Right lung (tissue), 10 donors: ENCODE data around the gene FOXI2. TPM values are rescaled to one million over a fixed set of nuclear protein-coding genes. Genes with fewer than 3 reads are reported as not detected.

Experiments
- DNase-seq, 2 donors: peaks; one replicate each; pipeline ENCODE4 v3.0.0-alpha.2; 2013
- long read RNA-seq, 8 donors: transcript quantifications; one replicate each; lab custom pipeline, GENCODE V29; 2026
- polyA plus RNA-seq, 5 donors: library from polyadenylated mRNA; unstranded; fragments of 120-200 nt; gene quantifications; one replicate each; pipeline versions ENCODE4 v1.2.1 to v1.2.3, GENCODE V29; 2013; ENCODE audit warnings: inconsistent platforms in 1 of 5, low replicate concordance in 1 of 5; ENCODE audit not compliant: insufficient read length in 5 of 5, insufficient read depth in 1 of 5

The FOXI2 gene
- polyA plus RNA-seq = under 1 TPM in 1 of 5 donors, not detected in 4; 0.04 TPM
- long read RNA-seq, donor 1 = 0 reads
- long read RNA-seq, donor 2 = 0 reads
- long read RNA-seq, donor 3 = 0 reads
- long read RNA-seq, donor 4 = 0 reads
- long read RNA-seq, donor 5 = 0 reads
- long read RNA-seq, donor 6 = 0 reads
- long read RNA-seq, donor 7 = 0 reads
- long read RNA-seq, donor 8 = 0 reads

- no peak for DNase-seq
These were observed at the start of gene FOXI2 for GRCh38 chr10:127736915-127737562. TSS of gene FOXI2 (plus strand) at chr10:127737185. CDS start at chr10:127737274, 89 bp downstream.

DNA sequence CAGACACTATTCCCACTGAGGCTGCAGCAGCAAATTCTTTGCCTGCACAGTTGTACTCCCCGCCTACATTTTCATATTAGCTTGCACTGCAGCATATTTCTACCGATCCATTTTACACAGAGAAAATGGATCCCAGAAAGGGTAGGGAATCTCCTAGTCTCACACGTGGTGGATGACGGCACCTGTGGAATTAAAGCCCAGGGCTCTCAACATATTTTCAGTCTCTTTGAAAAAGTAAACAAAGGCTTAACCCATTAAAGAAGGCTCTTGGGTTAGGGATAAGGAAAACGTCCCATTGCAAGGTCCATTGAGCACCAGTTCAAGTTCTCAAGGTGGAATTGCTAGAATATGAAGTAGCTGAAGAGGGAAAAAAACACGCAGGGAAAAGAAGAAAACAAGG, 49.4 kb upstream of the FOXI2 start:
- DNase-seq = peak in 1 of 2 donors; percentile 11

DNA sequence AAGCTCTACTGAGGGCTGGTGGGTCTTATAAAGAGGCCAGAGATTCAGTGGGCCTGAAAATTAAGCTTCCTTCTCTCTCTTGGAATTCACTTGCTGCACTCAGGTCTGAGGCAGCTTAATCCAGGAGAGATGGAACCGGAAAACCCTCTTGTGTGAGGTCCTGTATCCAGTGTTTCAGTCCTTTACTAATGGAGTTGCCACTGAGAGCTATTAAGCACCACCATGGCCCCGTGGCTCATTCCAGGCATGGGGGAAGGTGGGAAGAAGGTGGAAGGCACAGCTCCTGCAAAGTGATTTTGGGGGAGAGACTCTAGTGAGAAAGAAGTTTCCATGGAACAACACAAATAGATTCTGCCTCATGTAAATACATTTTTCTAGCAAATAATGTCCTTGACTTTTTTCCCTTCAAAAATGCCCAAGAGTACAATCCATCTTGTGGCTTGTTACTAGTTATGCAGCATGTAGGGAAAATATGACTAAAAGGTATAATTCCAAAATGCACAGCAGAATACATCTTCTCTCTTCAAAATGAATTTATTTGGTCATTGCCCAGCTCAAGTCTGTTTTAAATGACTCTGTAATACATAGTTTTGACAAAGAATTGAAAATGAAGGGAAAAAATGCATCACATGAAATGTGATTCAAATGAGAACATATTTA, 46.7 kb upstream of the FOXI2 start:
- no peak for DNase-seq

- no peak for DNase-seq
These were observed 42.3 kb upstream of the FOXI2 start for GRCh38 chr10:127694580-127695193.

GRCh38 chr10:127695431-127695830, 41.6 kb upstream of the FOXI2 start:
- DNase-seq = no peak

- DNase-seq = no peak
These were observed 38.1 kb upstream of the FOXI2 start for GRCh38 chr10:127698886-127699285.

GRCh38 chr10:127699311-127699710, 37.7 kb upstream of the FOXI2 start:
- no peak for DNase-seq

- no peak for DNase-seq
These were observed 34.7 kb upstream of the FOXI2 start for GRCh38 chr10:127702271-127702670.

DNA sequence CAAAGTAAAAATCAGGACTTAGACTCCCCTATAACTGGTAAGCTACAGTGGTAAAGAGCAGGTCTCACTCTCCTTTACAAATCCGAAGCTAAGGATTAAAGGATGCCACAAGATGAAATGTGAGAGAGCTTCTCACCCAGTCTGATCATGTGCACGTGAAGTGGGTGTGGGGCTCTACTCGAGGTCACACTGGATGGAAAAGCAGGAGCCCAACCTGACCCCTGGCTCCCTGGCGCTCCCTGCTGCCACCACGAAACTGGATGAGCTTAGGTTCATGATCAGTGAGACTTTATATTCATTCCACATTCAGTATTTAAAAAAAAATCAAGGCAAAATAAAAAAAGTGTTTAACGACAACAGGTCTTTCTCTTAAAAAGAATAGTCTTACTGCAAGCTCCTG, 21.7 kb upstream of the FOXI2 start:
- DNase-seq = no peak

GRCh38 chr10:127715782-127716378, 21.1 kb upstream of the FOXI2 start:
- DNase-seq = no peak

- DNase-seq = no peak
These were observed 16.8 kb upstream of the FOXI2 start for GRCh38 chr10:127720142-127720541.

- no peak for DNase-seq
These were observed 16.1 kb upstream of the FOXI2 start for GRCh38 chr10:127720903-127721302.

DNA sequence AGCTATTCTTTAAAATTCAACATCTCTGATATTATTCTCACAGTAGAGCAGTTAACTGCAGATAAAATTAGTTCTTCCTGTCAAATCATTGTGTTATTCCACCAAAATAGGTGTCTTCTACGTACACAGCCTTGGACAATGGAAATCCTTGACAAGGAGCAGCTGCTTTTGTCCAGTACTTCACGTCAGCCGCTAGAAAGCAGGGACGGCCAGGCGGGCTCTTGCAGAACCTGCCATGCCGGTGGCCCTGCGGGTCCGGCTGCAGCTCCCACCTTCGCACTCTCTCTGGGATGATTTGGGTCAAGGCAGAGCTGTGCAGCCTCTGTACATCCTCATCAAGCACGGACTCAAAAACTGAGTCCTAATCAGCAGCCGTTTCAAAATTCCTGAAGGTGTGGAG, 2.2 kb upstream of the FOXI2 start:
- no peak for DNase-seq

DNA sequence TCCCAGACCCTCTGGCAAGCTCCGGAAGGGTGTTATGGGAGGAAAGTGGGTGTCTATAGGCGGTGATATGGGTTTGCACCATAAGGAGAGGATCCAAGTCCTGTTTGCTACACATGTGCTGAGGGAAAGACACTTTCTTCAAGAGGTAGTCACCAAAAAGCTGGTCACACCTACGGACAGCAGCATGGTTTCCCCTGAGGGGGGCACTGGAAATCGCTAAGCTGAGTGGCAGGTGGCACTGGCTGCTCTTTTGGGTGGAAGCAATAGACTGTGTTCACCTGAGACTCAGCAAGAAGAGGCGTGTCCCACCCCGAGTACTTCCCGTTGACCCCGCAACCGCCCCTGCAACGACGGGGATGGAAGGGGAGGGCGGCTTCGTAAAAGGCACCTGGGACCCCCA, 1.8 kb upstream of the FOXI2 start:
- no peak for DNase-seq

- DNase-seq = no peak
These were observed 1.2 kb upstream of the FOXI2 start for GRCh38 chr10:127735723-127736221.

DNA sequence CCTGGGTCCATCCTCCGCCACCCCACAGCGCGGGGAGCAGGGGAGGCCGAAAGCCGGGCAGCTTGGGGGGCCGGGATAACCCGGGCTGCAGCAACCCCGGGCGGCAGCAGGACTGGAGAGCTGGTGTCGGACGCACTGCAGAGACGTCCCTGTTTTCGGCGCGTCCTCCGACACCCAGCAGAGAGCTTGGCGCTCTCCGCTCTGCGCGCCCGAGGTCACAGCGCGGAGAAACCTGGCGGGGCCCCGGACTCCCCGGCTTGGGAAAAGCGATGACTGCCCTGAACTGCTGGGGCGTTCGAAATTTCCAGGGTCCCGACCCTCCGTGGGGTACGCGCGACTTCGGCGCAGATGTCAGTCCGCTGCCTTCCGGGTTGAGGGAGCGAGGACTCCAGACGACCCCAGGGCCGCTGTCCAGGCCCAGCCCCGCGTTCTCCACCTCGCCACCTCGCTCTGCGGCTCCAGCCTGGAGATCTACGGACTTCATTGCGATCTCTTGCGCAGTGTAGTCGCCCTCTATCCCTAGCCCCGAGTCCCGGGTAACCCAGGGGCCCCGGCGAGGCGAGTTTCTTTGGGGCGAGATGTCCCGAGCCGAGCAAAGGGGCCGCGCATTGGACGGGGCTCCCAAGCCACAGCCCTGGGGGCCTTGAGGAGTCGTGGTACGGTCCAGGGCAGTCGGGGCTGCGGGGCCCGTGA, 617 bp upstream of the FOXI2 start:
- DNase-seq = no peak

DNA sequence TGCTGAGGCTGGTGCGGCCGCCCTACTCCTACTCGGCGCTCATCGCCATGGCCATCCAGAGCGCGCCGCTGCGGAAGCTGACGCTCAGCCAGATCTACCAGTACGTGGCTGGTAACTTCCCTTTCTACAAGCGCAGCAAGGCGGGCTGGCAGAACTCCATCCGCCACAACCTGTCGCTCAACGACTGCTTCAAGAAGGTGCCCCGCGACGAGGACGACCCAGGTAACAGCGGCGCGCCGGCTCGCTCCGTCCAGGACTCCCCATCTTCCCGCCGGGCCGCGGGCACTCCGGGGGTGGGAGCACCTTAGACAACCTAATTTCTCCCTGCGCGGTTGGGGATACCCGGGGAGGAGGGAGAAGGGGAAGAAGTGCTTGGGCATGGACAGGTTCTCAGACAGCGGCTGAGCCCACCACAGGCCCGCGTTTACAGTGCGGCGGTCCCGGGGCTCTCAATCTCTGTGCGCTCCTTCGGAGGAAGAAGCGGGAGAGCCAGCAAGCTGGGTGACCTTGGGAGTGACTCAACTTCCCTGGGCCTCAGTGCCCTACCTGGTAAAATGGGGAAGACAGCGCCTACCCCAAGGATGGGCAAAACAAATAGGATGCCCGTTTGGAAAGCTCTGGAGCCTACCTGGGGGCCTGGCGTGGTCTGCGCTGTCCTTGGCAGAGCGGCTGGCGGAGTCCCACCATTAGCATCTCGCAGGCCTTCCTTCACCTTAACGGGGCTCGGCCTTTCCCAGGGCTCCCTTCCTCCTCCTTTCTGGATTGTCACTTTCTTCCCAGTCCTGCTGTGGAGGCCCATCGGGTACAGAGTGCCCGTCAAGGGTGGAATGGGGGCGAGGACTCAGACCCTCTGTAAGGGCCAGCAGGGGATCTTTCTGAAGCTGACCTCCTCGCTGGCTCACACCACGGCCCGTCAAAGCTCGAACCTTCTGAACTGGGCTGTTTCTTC, 852 bp downstream of the FOXI2 start:
- no peak for DNase-seq

DNA sequence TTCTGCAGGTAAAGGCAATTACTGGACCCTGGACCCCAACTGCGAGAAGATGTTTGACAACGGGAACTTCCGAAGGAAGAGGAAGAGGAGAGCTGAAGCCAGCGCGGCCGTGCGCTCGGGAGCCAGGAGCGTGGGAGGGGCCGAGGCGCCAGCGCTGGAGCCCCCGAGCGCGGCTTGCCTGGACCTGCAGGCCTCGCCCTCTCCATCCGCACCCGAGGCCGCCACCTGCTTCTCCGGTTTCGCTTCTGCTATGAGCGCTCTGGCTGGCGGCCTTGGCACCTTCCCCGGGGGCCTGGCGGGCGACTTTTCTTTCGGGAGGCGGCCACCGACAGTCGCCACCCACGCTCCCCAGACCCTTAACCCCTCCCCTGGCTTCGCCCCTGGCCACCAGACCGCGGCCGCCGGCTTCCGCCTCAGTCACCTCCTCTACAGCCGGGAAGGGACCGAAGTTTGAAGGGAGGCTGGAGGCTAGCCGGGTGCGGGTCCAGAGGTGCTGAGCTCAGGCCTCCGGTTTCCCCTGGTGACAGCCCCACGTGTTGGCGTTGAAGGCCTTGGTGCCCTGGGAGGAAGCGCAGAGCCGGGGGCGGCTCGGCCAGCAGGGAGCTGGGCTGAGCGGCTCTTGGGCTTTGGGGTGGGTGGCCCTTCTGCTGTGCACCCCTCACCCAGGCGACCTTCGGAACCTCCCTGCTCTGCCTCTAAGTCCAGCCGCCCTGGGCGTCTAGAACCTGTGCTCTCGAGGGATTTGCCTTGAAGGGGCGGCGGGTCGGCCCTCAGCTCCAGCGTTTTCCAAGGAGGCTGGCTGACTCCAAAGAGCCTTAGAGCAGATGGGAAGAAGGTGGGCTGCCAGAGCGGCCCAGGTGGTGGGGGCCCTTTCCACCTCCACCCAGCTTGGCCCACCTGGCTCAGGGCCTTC, 1.8 kb downstream of the FOXI2 start:
- no peak for DNase-seq

DNA sequence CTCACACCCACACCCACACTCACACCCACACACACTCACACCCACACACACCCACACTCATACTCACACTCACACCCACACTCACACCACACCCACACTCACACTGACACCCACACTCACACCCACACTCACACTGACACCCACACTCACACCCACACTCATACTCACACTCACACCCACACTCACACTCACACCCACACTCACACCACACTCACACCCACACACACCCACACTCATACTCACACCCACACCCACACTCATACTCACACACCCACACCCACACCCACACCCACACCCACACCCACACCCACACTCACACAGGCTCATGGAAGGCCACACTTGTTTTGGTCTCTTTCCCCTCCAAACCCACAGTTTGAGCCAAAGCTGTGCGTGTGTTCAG, 2.9 kb downstream of the FOXI2 start:
- DNase-seq = no peak
